NCI-H2107 (cell line): ENCODE data around the gene TIMM50.
A peak's percentile ranks its signal among the peaks of the same experiment; 100 is the strongest.
"Not testable (repeated sequence)": the region's sequence is repeated elsewhere in the genome, so short reads cannot be mapped to it uniquely, and the experiment has no call there.

ENCODE experiments used
- DNase-seq: peaks from one replicate; lab custom pipeline; 2025; lab: John Stamatoyannopoulos, UW

The TIMM50 gene

DNA sequence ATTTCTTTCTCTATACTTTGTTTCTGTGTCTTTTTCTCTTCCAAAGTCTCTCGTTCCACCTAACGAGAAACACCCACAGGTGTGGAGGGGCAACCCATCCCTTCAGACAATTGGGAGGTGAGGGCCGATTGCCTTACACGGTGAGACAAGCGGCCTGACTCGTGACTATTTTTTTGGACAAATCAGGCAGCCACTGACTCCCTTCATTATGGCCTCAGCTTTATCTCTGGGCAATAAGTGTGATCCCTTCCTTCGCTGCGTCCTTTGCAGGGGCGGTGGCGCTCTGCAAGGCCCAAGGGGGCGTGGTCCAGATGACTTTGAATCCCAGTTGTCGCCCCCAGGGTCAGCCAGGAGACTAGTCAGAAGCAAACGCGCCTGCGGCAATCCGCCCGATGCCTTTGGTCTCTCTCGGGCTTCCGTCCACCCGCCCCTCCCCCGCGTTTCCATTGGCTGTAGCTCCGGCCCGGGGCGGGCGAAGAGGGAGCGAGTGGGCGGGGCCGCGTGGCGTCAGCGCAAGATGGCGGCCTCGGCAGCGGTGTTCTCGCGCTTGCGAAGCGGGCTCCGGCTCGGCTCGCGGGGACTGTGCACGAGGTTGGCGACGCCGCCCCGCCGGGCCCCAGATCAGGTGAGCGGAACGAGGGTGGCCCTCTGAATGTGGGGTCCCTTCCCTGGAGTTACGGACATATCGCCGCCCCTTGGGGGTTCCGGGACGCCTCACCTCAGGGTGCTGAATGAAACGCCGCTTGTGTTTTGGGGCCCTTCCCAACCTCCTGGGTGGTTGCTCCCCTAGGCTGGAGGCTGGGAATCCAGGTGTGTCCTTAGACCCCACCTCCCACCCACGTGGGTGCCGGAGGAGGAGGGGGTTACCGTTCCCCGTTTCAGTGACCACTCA lies at the start of gene TIMM50:
TSS of gene TIMM50 (plus strand) at position 502 of the 892 bp plus-strand sequence. CDS start at position 518, 16 bp downstream.
- peak; percentile 90 for DNase-seq

DNA sequence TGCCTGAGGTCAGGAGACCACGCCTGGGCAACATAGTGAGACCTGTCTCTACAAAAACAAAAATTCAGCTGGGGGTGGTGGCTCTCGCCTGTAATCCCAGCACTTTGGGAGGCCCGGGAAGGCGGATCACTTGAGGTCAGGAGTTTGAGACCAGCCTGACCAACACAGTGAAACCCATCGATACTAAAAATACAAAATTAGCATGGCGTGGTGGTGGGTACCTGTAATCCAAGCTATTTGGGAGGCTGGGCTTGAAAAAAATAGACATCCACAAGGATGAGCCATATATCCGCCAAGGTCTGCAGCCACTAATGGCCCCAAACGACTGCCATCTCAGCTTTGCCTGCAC lies 48.0 kb upstream of the TIMM50 start:
- no peak for DNase-seq

DNA sequence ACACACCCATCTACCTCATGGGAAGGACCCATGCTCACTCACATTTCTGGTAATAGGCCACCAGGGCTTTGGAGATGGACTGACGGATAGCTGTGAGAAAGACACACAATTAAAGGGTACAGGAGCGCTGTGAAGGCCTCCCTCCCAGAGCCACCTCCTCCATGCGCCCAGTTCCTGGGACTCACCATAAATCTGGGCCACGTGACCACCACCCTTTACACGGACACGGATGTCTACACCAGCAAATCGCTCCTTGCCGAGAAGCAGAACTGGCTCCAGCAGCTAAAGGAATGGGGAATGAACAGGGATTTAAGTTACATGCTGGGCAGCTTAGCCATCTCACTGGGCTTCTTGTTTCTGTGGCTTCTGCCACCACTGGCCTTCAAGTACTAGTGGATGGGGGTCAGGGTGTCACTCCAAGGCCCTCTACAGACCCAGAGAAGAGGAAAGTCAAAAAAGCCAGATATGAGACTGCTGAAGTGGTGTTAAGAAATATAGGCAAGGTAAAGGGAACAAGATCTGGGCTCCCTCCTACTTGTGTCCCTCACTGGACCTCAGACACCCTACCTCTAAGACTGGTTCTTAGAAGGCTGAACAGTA lies 47.1 kb upstream of the TIMM50 start:
- DNase-seq = no peak

DNA sequence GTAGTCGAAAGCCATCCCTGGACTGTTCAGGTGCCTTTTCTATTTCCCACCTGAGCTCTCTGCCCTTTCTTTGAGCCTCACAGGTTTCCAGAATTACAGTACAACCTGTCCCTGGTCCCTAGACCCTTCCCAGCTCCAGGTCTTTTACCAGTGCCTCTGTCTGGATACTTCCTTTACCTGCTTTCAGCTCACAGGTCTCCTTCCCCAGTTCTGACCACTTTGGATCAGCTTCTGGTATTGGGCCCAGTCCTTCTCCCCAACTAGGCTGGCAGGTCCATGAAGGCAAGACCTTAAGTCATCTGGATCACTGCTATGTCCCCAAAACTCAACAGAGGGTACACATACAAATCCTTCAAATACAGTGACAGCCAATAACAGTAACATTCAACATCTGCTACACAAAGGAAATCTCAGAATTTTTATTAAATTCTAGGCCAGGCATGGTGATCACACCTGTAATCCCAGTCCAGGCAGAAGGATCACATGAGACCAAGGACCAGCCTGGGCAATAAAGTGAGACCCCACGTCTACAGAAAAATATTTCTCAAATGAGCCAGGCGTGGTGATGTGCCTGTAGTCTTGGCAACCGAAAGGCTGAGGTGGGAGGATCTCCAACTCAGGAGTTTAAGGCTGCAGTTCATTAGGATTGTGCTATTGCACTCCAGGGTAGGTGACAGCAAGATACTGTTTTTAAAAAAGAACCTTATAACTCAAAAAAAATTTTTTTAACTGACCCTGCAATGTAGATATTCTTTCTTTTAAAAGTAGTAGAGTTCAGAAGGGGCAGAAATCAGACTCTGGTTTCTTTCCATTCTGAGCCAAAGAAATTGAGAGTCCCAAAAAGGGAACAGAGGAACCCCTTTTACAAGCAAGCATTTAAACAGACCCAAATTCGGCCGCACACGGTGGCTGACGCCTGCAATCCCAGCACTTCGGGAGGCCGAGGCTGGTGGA lies 46.2 kb upstream of the TIMM50 start:
- no peak for DNase-seq

DNA sequence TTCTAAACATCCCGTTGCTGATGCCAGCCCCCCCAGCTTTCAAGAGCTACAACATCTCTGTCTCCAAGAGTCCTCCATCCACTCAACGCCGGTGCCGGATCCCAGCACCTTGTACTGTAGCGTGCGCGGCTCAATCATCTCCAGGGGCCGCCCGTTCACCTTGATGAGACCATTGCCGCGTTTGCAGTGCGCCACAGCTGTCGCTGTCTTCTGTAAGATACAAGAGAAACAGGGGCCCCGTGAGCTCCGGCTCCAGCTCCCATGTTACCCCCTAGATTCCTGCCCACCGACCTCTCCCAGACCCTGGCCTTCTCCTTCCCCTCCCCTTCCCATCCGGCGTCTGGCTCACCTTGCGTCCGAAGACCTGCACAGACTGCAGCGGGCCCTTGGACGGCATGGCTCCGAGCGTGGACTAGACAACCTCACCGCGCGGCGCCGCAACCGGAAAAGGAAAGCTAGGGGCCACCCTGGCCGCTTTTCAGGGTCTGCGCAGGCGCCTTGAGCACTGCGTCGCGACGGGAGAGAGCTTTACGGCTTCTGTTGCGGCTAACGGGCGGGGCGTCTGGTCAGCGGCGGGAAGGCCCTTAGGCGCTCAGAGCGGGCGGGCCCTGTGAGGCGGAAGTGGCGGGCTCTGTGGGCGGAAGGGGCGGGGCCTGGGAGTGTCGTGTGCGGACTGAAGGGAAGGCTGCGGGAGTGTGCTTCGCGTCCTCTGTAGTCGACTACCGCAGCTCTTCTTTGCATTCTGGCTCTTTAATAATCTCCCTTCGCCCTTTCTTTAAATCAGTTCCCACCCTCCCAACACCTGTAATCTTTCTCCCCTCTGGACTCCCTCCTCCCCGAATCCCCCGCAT lies 44.9 kb upstream of the TIMM50 start, which contains the start of gene RPS16:
TSS of gene RPS16 (minus strand) at position 451 of the 851 bp plus-strand sequence. CDS start at position 397, 54 bp downstream.
- DNase-seq = peak; percentile 98

DNA sequence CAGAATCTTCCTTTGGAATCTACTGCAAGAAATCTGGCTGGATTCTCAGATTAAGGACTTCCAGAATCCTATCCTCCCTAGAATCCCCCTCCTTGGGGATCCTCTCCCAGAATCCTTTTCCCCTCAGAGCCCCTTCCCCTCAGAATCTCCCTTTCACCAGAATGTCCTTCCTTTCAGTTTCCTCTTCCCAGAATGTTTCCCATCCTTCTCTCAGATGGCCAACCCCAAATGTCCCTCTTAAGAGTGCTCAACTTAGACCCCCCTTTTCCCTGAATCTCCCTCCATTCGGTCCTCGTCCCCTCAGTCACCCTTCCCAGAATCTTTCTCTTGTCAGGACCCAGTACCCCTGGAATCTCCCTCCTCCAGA lies 44.3 kb upstream of the TIMM50 start:
- DNase-seq = no peak

DNA sequence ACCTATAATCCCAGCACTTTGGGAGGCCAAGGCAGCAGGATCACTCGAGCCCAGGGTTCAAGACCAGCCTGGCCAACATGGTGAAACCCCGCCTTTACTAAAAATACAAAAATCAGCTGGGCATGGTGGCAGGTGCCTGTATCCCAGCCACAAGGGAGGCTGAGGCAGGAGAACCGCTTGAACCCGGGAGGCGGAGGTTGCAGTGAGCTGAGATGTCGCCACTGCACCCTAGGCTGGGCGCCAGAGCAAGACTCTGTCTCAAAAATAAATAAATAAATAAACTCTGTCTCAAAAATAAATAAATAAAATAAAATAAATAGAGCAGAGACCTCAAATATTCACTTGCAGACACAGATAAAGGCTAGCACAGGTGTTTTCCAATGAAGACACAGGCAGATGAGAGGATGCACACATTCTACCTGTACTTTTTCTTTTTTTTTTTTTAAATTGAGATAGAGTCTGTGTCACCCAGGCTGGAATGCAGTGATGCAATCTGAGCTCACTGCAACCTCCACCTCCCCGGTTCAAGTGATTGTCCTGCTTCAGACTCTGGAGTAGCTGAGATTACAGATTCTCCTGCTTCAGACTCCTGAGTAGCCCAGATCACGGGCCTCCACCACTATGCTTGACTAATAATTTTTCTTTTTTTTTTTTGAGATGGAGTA lies 42.2 kb upstream of the TIMM50 start:
- no peak for DNase-seq

DNA sequence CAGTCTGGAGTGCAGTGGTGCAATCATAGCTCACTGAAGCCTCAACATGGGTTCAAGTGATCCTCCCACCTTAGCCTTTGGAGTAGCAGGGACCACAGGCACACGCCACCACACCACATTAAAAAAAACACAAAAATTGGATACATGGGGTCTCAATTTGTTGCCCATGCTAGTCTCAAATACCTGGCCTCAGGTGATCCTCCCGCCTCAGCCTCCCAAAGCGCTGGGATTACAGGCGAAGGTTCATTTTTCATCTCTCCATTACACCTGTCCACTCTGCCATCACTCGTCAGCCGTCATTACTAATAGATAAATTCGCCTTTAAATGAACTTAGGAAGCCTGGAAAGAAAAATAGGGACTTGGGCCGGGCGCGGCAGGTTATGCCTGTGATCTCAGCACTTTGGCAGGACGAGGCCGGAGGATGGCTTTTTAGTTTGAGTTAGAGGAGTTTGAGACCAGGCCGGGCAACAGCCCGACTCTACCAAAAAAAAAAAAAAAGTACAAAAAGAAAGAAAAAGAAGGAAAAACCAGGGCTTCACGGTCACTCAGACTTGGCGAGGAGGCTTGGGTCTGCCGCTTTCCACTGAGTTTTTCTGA lies 35.9 kb upstream of the TIMM50 start:
- DNase-seq = no peak

DNA sequence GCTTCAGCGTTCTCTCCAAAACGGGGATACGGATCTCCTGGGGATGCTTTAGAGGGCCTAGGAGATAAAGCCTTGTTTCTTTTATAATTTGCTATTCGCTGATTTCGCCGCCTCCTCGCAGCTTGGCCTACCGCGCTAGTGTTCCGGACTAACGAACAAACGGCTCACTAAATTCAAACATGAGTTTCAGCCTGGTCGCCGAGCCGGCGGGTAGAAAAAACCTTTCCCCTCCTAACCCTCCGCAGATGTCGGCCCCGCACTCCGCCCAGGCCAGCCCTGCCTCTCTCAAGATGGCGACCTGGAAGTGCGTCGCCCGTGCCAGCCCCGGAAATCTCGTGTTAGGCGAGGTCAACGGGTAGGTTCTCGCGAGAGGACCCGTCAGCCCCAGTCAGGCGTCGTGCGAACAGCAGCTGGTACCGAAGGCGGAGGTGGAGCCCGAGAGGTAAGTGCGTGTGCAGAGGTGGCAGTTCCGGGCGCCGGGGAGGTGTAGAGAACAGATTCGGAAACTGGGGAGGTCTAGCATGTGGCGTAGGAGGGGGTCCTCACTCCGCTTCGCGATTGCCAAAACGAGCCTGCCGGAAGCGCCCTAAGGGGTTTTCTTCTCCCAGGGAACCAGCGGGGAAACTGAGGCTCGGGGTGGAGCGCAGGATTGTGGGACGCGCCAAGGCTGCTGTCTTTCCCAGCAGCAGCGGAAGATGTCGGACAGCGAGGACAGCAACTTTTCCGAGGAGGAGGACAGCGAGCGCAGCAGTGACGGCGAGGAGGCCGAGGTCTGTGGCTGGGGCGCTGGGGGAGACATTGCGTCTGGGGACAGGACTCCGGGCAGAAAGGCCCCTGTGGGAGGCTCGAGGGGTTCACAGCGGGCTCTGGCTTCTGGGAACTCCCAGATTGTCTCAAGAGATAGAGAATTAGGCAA lies 35.2 kb upstream of the TIMM50 start, which contains the start of gene SUPT5H:
TSS of gene SUPT5H (plus strand) at position 387 of the 916 bp plus-strand sequence. CDS start at position 696, 309 bp downstream.
- DNase-seq = peak; percentile 96

DNA sequence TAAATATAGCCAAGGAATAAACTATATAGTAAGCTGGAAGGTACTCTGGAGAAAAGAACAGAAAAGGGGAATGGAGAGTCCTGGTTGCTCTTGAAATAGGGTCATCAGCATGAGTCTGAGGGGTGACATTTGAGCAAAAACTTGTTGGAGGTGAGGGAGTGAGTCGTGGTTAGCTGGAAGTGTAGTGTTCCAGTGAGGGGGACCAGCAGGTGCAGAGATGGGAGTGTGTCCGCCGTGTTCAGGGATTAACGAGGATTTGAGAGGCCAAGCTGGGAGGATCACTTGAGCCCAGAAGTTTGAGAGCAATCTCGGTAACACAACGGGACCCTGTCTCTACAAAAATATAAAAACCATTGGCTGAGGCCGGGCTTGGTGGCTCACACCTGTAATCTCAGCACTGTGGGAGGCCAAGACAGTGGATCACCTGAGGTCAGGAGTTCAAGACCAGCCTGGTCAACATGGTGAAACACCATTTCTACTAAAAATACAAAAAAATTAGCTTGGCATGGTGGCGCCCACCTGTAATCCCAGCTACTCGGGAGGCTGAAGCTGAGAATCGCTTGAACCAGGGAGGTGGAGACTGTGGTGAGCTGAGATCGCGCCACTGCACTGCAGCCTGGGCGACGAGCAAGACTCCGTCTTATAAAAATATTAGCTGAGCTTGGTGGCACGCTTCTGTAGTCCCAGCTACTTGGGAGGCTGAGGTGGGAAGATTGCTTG lies 34.1 kb upstream of the TIMM50 start:
- DNase-seq = no peak

DNA sequence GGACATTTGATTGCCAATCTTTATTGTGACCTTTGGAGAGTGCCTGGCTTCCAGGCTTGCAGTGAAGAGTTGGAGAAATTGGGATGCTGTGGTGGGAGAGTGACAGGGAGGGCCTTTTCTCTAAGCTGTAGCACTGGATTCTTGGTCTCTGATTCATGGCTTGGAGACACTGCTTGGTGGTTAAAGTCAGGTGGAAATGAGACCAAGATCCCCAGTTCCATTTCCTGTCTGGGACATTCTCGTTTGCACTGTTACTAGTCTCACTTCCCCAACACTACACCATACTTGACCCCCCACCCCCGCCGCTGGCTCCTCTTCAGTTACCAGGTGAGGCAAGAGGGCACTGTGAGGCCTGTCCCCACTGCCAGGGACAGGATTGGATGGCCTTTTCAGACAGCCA lies 32.4 kb upstream of the TIMM50 start:
- DNase-seq = no peak

DNA sequence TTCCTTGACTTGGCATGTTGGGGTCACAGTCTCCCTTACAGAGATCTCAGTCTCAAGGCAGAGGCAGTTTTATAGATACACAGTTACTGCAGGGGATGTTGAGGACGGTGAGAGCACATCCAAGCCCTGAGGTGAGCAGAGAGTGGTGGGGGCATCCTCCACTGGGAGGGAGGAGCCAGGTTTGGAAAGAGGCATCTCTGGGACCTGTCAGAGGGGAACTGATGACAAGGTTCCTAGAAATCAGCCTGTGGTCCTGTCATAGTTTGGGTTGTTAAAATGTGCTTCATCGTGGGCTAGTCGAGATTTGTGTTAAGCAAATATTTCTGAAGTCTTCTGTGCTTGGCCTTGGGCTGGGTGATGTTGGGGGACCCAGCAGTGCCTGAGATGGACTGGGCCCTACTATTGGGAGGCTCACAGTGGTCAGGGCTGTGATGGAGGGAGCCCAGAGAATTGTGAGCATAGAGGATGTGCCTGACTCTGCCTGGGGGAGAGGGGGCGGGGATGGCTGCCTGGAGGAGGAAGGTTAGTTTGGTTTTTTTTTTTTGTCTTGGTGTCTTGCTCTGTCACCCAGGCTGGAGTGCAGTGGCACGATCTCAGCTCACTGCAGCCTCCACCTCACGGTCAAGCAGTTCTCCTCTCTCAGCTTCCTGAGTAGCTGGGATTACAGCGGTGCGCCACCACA lies 31.4 kb upstream of the TIMM50 start:
- no peak for DNase-seq

DNA sequence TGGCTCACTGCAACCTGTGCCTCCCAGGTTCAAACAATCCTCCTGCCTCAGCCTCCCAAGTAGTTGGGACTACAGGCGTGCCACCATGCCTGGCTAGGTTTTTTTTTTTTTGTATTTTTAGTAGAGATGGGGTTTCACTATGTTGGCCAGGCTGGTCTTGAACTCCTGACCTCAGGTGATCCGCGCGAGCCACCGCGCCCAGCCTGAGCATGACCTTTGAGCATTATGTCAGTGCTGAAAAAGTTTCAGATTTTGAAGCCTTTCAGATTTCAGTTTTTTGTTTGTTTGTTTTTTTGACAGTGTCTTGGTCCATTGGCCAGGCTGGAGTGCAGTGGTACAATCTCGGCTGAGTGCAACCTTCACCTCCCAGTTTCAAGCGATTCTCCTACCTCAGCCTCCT lies 29.4 kb upstream of the TIMM50 start:
- not testable (repeated sequence) for DNase-seq

DNA sequence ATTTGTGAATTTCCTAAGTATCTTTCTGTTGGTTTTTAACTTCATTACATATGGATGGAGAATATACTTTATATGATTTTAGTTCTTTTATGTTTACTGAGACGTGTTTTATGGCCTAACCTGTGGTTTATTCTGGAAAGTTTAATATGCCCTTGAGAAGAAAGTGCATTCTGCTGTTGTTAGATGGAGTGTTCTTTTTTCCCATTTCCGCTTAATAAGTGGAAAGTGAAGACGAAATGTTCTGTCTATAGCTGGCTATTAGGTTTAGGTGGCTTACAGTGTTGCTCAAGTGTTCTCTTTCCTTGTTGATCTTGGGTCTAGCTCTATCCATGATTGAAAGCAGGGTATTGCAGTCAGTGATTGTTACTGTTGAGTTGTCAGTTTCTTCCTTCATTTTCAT lies 17.2 kb upstream of the TIMM50 start:
- DNase-seq = no peak

DNA sequence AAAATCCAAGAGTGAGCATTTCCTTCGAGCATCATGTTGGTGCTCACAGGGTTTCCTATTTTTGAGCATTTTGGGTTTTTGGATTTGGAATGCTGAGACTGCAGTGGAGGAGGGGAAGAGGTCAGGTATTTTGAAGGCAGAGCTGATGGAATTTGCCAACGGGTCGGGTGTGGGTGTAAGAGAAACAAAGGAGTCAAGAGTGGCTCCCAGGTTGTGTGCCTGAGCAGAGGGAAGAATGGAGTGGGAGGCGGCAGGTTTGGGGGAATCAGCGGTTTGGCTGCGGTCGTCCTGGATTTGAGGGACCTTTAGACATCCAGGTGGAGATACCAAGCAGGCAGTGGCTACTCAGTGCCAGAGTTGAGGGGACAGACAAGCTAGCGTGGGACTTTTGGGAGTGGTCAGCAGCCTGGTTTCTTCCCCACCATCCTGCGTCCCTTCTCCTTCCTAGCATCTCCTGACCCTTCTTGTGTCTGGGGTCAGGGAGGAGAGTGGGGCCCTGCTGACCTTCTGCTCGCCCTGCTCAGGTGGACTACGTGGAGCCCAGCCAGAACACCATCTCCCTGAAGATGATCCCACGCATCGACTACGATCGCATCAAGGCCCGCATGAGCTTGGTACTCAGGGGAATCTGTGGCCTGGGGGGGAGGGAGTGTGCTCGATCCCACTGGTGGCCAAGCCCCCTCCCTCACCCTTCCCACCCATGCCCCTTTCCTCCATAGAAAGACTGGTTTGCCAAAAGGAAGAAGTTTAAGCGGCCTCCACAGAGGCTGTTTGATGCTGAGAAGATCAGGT lies 14.5 kb upstream of the TIMM50 start:
- no peak for DNase-seq

DNA sequence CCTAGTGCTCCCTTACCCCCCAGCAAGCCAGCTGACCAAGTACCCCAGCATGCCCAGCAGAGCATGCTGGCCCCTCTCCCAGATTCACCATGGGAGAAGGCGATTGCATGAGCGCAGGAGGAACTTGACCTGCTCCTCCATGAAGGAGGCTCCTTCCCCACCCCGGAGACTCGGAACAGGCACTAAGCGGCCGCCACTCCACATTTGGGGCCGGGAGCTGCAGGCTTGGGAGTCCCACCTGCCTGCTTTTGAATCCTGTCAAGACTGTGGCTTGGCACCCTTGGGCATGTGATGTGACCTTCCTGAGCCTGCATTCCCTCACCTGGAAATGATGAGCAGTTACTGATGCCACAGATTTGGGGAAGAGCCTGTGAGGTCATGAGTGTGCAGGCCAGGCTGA lies 12.7 kb upstream of the TIMM50 start:
- no peak for DNase-seq

DNA sequence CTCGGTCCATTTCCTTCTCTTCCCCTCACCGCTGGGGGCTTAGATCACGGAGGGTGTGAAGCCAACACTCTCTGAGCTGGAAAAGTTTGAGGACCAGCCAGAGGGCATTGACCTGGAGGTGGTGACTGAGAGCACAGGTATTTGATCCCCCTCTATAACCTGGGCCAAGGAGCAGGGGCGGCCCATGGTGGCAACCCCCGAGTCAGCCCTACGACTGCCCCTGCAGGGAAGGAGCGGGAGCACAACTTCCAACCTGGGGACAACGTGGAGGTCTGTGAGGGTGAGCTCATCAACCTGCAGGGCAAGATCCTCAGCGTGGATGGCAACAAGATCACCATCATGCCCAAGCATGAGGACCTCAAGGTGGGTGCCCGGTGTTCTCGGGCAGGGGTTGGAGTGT lies 11.6 kb upstream of the TIMM50 start:
- DNase-seq = no peak
